ENCODE measurements around the gene NPEPL1.
"Not testable (repeated sequence)": the region's sequence is repeated elsewhere in the genome, so short reads cannot be mapped to it uniquely, and the experiment has no call there.

Gene NPEPL1

GRCh38 chr20:58749979-58750378, 57.4 kb downstream of the NPEPL1 start:
- no peak overlapping the region for H3K4me3 ChIP-seq (ENCODE audit: low read length)

GRCh38 chr20:58750706-58751105, 58.1 kb downstream of the NPEPL1 start:
- not testable (repeated sequence) for DNase-seq (ENCODE audit: low read depth, low spot score); H3K4me3 ChIP-seq (ENCODE audit: low read length)

More at GRCh38 chr20:58749979-58750378, 57.4 kb downstream of the NPEPL1 start:
- DNase-seq (ENCODE audit: low read depth, low spot score) = no peak

- no peak overlapping the region for H3K4me3 ChIP-seq (ENCODE audit: low read length)
- DNase-seq (ENCODE audit: low read depth, low spot score) = no peak
Observed at GRCh38 chr20:58751979-58752378, 59.4 kb downstream of the NPEPL1 start.

GRCh38 chr20:58752565-58752964, 60.0 kb downstream of the NPEPL1 start:
- no peak overlapping the region for H3K4me3 ChIP-seq (ENCODE audit: low read length)
- no peak for DNase-seq (ENCODE audit: low read depth, low spot score)

- no peak overlapping the region for H3K4me3 ChIP-seq (ENCODE audit: low read length)
Observed at GRCh38 chr20:58753267-58753921, 60.8 kb downstream of the NPEPL1 start.

GRCh38 chr20:58753922-58754551, 61.4 kb downstream of the NPEPL1 start:
- DNase-seq (ENCODE audit: low read depth, low spot score) = no peak
- no peak overlapping the region for H3K4me3 ChIP-seq (ENCODE audit: low read length)

More at GRCh38 chr20:58753267-58753921, 60.8 kb downstream of the NPEPL1 start:
- no peak for DNase-seq (ENCODE audit: low read depth, low spot score)

- H3K4me3 ChIP-seq (ENCODE audit: low read length) = no peak overlapping the region
Observed at GRCh38 chr20:58754584-58754983, 62.0 kb downstream of the NPEPL1 start.

GRCh38 chr20:58755062-58755697, 62.6 kb downstream of the NPEPL1 start:
- no peak overlapping the region for H3K4me3 ChIP-seq (ENCODE audit: low read length)
- no peak for DNase-seq (ENCODE audit: low read depth, low spot score)

More at GRCh38 chr20:58754584-58754983, 62.0 kb downstream of the NPEPL1 start:
- DNase-seq (ENCODE audit: low read depth, low spot score) = no peak

GRCh38 chr20:58755766-58756449, 63.3 kb downstream of the NPEPL1 start:
- H3K4me3 ChIP-seq (ENCODE audit: low read length) = no peak overlapping the region
- no peak for DNase-seq (ENCODE audit: low read depth, low spot score)

- H3K4me3 ChIP-seq (ENCODE audit: low read length) = no peak overlapping the region
- no peak for DNase-seq (ENCODE audit: low read depth, low spot score)
Observed at GRCh38 chr20:58756450-58756775, 63.8 kb downstream of the NPEPL1 start.

- not testable (repeated sequence) for DNase-seq (ENCODE audit: low read depth, low spot score); H3K4me3 ChIP-seq (ENCODE audit: low read length)
Observed at GRCh38 chr20:58757647-58758046, 65.0 kb downstream of the NPEPL1 start.

GRCh38 chr20:58759947-58760346, 67.3 kb downstream of the NPEPL1 start:
- H3K4me3 ChIP-seq (ENCODE audit: low read length) = no peak overlapping the region
- DNase-seq (ENCODE audit: low read depth, low spot score) = no peak

- no peak overlapping the region for H3K4me3 ChIP-seq (ENCODE audit: low read length)
- no peak for DNase-seq (ENCODE audit: low read depth, low spot score)
Observed at GRCh38 chr20:58760856-58761255, 68.3 kb downstream of the NPEPL1 start.

GRCh38 chr20:58762120-58762519, 69.5 kb downstream of the NPEPL1 start:
- no peak overlapping the region for H3K4me3 ChIP-seq (ENCODE audit: low read length)
- DNase-seq (ENCODE audit: low read depth, low spot score) = no peak

- H3K4me3 ChIP-seq (ENCODE audit: low read length) = no peak overlapping the region
- no peak for DNase-seq (ENCODE audit: low read depth, low spot score)
Observed at GRCh38 chr20:58763076-58763475, 70.5 kb downstream of the NPEPL1 start.
